NCI-H526 treated with DMSO at 0.1 percent for 48 hours (cell line): ENCODE measurements around the gene CCDC134.

Source experiments
- DNase-seq: peaks from one replicate; lab custom pipeline; 2025; lab: John Stamatoyannopoulos, UW

CCDC134 gene

DNA sequence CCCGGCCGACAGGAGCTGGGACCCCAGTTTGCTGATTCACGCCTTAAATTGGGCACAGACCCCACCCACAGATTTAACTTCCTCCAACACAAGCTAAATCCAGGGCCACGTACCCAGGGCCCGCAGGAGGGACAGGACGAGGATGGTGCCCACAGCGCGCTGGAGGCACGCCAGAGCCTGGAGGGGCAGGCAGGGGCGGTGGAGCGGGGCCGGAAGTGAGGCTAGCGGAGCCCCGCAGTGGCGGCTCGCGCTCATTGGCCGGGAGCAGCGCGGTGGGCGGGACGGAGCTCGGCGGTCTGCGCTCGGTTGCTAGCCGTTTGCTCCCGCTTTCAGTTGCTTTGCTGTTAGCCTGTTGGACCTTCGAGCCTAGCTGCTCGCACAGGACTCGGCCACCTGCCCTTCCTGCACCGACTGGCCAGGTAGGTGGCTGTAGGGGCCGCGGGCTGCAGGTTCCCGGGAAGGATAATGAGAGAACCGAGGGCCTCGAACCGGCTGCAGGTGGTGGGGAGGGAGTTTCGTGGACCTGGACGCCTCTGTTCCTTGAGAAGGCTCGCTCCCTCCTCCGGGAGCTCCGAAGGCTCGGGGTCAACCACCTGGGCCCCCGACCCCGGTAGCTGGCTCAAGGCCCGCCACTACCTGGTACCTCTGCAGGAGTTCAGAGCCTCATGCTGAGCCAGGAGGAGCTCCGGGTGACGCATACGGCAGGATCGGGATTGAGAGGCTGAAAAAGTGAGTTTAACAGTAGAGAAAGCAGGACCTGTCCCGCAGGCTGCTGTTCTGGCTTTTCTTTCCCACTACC, at the start of gene CCDC134:
Gene CCDC134 (plus strand): TSS at position 332 of the 799 bp plus-strand sequence. CDS start 8,212 bp downstream, outside the sequence.
- peak; percentile 72 for DNase-seq

DNA sequence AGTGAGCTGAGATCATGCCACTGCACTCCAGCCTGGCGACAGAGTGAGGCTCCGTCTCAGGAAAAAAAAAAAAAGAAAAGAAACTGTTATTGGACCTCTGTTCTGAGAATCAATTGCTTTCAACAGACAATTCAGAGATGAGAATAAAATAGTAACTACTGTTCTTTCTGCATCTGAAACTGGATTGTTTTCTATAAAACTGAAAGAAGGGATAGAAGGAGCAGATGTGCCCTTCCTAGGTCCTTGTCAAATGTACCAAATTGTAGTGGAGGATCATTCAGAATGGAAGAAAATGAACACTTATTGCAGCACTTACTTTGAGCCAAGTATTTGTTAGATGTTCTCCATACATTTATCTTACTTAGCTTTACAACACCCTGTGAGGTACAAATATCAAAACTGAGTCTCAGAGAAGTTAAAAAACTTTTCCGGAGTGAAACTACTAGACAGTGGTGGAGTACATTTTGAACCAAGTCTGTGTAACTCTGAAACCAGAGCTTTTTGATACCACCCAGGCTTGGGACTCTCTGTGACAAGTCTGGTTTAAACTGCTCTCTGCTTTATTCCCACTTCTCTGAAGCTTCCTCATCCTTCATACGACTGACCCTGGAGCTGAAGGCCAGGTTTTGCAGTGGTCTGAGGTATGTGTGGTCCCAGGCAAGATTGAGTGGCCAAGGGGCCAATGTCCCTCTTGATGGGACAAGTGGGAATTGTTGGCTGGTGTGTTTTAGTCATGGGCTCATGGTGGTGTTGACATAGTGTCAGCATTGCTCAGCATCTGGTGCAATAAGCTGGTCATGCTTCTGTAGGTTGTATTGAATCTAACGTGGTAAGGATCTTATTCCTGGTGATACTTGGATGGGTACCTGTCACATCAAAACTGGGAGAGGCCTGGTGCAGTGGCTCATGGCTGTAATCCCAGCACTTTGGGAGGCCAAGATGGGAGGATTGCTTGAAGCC, 48.2 kb upstream of the CCDC134 start:
- no peak for DNase-seq

GRCh38 chr22:41753984-41754383, 46.5 kb upstream of the CCDC134 start:
- no peak for DNase-seq

- no peak for DNase-seq
These were observed 43.0 kb upstream of the CCDC134 start for GRCh38 chr22:41757502-41757901.

DNA sequence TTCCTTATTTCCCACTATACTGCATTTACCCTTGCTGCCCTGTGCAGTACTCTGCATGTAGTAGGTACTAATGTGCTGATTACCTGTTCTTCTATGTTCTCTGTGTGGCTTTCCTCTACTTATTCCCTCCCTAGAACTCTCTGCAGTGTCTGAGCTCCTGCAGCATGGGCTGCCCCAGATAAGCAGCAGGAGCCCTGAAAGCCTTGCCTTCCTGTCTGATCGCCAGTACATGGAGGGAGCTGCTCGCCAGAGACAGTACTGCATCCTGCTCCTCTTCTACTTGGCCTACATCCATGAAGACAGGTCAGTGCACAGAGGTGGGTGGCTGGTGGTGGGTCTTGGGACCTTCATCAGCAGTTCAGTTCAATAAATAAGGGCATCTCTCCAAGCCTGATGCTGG, 42.2 kb upstream of the CCDC134 start:
- DNase-seq, result no peak

- peak; percentile 48 for DNase-seq
These were observed 37.3 kb upstream of the CCDC134 start for GRCh38 chr22:41762980-41763779.

GRCh38 chr22:41766476-41766875, 34.0 kb upstream of the CCDC134 start:
- DNase-seq, result no peak

DNA sequence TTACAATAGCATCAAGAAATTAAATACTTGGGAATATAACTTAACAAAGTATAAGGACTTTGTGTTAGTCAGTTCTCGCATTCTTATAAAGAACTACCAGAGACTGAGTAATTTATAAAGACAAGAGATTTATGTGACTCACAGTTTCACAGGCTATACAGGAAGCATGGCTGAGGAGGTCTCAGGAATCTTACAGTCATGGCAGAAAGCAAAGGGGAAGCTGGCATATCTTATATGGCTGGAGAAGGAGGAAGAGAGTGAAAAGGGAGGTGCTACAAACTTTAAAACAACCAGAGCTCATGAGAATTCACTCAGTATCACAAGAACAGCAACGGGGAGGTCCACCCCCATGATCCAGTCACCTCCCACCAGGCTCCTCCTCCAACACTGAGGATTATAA, 32.0 kb upstream of the CCDC134 start:
- DNase-seq, result no peak

DNA sequence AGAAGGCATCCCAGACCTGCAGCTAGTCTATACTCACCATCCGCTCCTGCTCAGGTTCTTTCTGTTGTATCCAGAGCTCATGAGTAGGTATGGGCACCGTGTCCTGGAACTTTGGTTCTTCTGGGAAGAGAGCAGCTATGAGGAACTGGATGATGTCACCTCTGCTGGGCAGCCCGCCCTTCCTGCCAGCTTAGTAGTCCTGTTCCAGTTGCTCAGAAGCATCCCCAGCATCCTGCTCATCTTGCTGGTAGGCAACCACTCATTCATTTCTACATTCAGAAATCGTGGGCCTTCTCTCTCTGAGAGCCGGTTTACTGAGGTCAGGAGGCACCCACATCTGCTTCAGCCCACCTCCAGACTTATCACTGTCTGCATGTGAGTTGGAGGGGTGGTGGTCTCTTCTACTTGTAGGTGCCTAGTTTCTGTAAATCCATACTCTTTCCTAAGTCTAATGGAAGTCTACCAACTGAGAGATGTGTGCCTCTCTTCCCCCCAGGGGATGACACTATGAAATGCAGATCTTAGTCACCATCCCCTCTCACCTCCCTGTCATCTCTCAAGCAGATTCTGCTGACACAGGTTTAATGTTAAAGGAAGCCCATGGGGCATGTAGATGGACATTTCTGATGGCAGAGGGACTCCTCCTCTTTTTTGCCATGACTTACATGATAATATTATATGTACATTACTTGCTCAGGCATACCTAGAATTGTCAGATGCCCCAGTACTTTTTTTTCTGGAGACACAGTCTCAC, 29.6 kb upstream of the CCDC134 start:
- DNase-seq, result no peak

DNA sequence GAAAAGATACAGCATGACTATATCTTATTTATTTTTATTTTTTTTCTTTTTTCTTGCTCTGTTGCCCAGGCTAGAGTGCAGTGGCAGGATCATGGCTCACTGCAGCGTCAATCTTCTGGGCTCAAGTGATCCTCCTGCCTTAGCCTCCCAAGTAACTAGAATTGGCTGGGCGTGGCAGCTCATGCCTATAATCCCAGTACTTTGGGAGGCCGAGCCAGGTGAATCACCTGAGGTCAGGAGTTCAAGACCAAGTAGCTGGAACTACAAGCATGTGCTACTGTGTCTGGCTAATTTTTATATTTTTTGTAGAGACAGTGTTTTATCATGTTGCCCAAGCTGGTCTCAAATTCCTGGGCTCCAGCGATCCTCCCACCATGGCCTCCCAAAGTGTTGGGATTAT, 28.3 kb upstream of the CCDC134 start:
- DNase-seq, result no peak

GRCh38 chr22:41772645-41773044, 27.8 kb upstream of the CCDC134 start:
- DNase-seq, result no peak

DNA sequence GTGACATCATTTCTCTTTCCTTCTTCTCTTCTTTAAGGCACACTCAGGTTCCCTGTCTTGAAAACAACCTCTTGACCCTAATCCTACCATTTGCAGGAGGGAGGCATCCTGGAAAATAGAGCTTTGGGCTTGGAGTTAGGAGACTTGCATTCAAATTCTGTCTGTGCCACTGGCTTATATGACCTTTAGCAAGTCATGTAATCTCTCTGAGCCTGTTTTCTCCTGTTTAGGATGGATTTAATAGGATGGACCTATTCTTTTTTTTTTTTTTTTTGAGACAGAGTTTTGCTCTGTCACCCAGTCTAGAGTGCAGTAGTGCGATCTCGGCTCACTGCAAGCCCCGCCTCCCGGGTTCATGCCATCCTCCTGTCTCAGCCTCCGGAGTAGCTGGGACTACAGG, 25.1 kb upstream of the CCDC134 start:
- no peak for DNase-seq

- no peak for DNase-seq
These were observed 24.5 kb upstream of the CCDC134 start for GRCh38 chr22:41775976-41776375.

DNA sequence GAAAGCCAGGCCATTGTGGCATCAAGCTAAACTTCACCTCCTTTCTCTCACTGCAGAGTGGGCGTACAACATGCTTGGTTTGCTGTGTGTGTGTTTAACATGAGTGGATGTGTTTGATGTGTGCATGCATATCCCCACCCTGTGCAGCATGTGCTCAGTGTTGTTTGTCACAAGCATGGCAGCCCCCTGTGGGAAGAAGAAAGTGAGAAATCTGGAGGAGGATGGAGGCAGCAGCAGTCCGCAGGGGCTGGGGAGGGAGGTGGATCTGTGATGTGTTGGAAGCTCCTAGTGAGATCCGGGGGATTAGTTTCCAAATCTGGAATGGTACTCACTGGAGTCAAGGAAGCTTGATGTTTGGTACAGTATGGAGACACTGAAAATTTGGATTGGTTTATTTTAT, 24.1 kb upstream of the CCDC134 start:
- no peak for DNase-seq

DNA sequence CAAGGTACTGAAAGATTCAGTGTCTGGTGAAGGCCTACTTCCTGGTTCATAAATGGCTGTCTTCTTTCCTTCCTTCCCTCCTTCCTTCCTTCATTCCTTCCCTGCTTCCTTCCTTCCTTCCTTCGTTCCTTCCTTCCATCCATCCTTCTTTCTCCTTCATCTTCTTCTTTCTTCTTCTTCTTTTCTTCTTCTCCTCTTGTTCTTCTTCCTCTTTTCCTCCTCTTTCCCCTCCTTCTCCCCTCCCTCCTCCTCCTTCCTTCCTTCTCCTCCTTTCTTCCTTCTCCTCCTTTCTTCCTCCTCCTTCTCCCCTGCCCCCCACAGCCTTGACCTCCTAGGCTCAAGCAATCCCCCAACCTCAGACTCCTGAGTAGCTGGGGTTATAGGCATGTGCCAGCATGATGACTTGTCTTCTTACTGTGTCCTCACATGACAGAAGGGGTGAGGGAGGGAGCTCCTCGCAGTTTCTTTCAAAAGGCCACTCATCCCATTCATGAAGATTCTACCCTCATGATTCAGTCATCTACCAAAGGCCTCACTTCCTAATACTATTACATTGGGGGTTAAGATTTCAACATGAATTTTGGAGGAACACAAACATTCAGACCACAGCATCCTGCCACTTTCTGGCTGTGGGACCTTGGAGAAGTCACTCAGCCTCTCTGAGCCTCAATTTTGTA, 22.6 kb upstream of the CCDC134 start:
- DNase-seq, result no peak

- no peak for DNase-seq
These were observed 20.5 kb upstream of the CCDC134 start for GRCh38 chr22:41779929-41780505.

DNA sequence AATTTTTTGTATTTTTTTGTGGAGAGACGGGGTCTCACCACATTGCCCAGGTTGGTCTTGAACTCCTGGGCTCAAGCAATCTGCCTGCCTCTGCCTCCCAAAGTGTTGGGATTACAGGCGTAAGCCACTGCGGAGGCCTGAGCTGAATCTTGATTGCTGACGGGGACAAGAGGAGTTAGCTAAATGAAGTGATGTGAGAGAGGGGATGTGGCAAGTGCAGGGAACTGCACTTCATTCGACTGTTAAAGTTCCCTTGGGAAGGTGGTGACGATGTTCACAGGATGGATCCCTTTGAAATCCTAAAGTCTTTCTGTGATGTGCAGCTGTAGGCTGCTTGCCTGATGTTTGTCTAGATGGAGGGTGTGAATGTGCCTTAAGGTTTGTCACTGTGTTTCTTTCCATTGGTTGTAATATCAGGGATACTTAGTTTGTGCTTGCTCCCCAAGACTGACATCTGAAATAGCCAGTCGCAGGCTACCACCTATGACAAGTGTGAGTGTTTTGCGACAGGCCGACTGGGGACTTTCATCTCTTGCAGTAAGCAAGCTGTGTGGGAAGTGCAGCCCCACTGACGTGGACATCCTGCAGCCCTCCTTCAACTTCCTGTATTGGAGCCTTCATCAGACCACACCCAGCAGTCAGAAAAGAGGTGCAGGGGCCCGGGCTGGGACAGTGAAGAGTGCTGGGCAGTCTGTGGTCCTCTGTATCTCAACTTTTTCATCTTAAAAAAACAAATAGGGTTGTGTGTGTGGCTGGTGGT, 19.6 kb upstream of the CCDC134 start:
- no peak for DNase-seq

DNA sequence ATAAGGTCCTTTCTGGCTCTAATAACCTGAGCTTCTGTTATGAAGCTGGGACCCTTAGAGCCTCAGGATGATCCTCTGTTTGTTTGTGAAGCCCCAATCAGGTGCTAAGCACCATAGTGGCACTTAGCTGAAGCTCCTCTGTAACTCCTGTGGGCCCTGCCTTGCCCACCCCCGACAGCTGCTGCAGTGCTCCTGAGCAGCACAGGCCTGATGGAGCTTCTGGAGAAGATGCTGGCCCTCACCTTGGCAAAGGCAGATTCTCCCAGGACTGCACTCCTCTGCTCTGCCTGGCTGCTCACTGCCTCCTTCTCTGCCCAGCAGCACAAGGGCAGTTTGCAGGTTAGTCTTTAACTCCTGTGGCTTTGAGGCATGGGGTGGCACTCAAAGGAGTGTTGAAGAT, 19.0 kb upstream of the CCDC134 start:
- DNase-seq, result no peak

- no peak for DNase-seq
These were observed 18.2 kb upstream of the CCDC134 start for GRCh38 chr22:41782316-41782715.

- no peak for DNase-seq
These were observed 17.7 kb upstream of the CCDC134 start for GRCh38 chr22:41782751-41783150.
